ENCODE results near the gene COL5A1. TPM values are rescaled to one million over a fixed set of nuclear protein-coding genes. Genes with fewer than 3 reads are reported as not detected.
A peak's percentile ranks its signal among the peaks of the same experiment; 100 is the strongest.

The COL5A1 gene
- total RNA-seq, 4 donors from 2014 or later: 51.9 to 78.3 (median 62.4) TPM

GRCh38 chr9:134653259-134654009 is 11.8 kb downstream of the COL5A1 start:
- TF ChIP-seq POLR2A (IDR thresholded peaks at IDR 0.05) (no peak), EP300 (IDR thresholded peaks at IDR 0.05) (peak in 1 of 2 donors; percentile 17)
- Histone ChIP-seq H3K36me3 (peaks cover 0 to 11% (median 0%) of the 10 kb centered on the region in 3 donors), H3K9me3 (no peaks in the 10 kb centered on the region), H3K27ac (peak overlapping the region in 3 of 4 donors; percentile 19 to 72 (median 53)), H3K4me1 (peaks cover 0 to 85% (median 37%) of the 10 kb centered on the region in 4 donors), H3K4me3 (no peak overlapping the region), H3K27me3 (no peaks in the 10 kb centered on the region)
- DNase-seq (ENCODE audit: low spot score in 2 of 2): no peak
- 45 to 53% methylated on average over 17 of the region's 17 CpGs for WGBS, 2 donors

- no peak overlapping the region for H3K27ac ChIP-seq
- peaks cover 0 to 6% (median 0%) of the 10 kb centered on the region in 3 donors for H3K36me3 ChIP-seq
- no peak for DNase-seq (ENCODE audit: low spot score in 2 of 2)
- 58 to 60% methylated on average over 11 of the region's 11 CpGs for WGBS, 2 donors
- TF ChIP-seq CTCF (IDR thresholded peaks at IDR 0.05) (no peak), POLR2A (IDR thresholded peaks at IDR 0.05) (no peak), EP300 (IDR thresholded peaks at IDR 0.05) (no peak)
- H3K4me3 ChIP-seq: no peak overlapping the region
- no peaks in the 10 kb centered on the region for H3K9me3 ChIP-seq
- H3K4me1 ChIP-seq: peaks cover 0 to 83% (median 29%) of the 10 kb centered on the region in 4 donors
- H3K27me3 ChIP-seq: no peaks in the 10 kb centered on the region
Measured at GRCh38 chr9:134655101-134655500, 13.5 kb downstream of the COL5A1 start.

- Histone ChIP-seq H3K27me3 (no peaks in the 10 kb centered on the region), H3K4me1 (peaks cover 0 to 83% (median 29%) of the 10 kb centered on the region in 4 donors), H3K27ac (no peak overlapping the region), H3K36me3 (no peaks in the 10 kb centered on the region), H3K9me3 (peaks cover 0 to 5% (median 0%) of the 10 kb centered on the region in 4 donors), H3K4me3 (no peak overlapping the region)
- no peak for DNase-seq (ENCODE audit: low spot score in 2 of 2)
- TF ChIP-seq EP300 (IDR thresholded peaks at IDR 0.05) (no peak), POLR2A (IDR thresholded peaks at IDR 0.05) (no peak), CTCF (IDR thresholded peaks at IDR 0.05) (no peak)
- WGBS, 2 donors: 57 to 60% methylated on average over 1 to 7 of the region's 10 CpGs
Measured at GRCh38 chr9:134655586-134656333, 14.2 kb downstream of the COL5A1 start.

- TF ChIP-seq CTCF (IDR thresholded peaks at IDR 0.05) (no peak), POLR2A (IDR thresholded peaks at IDR 0.05) (no peak), EP300 (IDR thresholded peaks at IDR 0.05) (no peak)
- Histone ChIP-seq H3K4me1 (peaks cover 0 to 84% (median 33%) of the 10 kb centered on the region in 4 donors), H3K9me3 (peaks cover 0 to 5% (median 0%) of the 10 kb centered on the region in 4 donors), H3K27ac (no peak overlapping the region), H3K4me3 (no peak overlapping the region), H3K27me3 (no peaks in the 10 kb centered on the region), H3K36me3 (no peaks in the 10 kb centered on the region)
- 49 to 68% methylated on average over 11 to 12 of the region's 12 CpGs for WGBS, 2 donors
- DNase-seq (ENCODE audit: low spot score in 2 of 2): no peak
Measured at GRCh38 chr9:134656334-134657006, 14.9 kb downstream of the COL5A1 start.

- Histone ChIP-seq H3K9me3 (peaks cover 0 to 5% (median 0%) of the 10 kb centered on the region in 4 donors), H3K36me3 (no peaks in the 10 kb centered on the region), H3K4me1 (peaks cover 0 to 84% (median 33%) of the 10 kb centered on the region in 4 donors), H3K4me3 (no peak overlapping the region), H3K27me3 (no peaks in the 10 kb centered on the region), H3K27ac (peak overlapping the region in 2 of 4 donors; percentile 67 to 69)
- no peak for DNase-seq (ENCODE audit: low spot score in 2 of 2)
- WGBS, 2 donors: 73% methylated on average over 12 to 20 of the region's 20 CpGs
- TF ChIP-seq EP300 (IDR thresholded peaks at IDR 0.05): no peak
- no peak for TF ChIP-seq POLR2A (IDR thresholded peaks at IDR 0.05)
- no peak for TF ChIP-seq CTCF (IDR thresholded peaks at IDR 0.05)
Measured at GRCh38 chr9:134657666-134658377, 16.2 kb downstream of the COL5A1 start.

Measured in tibial nerve (tissue), 4 donors.